HepG2 (cell line): ENCODE results near the gene ADI1. TPM values are rescaled to one million over a fixed set of nuclear protein-coding genes. Genes with fewer than 3 reads are reported as not detected.
A peak's percentile ranks its signal among the peaks of the same experiment; 100 is the strongest.

ENCODE experiments used
- ATF4 ChIP-seq, 2 experiments: fragments of 450-650 bp in 1 of 2; sonication (generic) in 1 of 2; formaldehyde crosslinking; IDR thresholded peaks; 2 replicates each; pipeline versions ENCODE4 v1.5.0 to v1.8.0; 2020 to 2022; ENCODE audit warnings: mild to moderate bottlenecking in 1 of 2, missing genetic modification reagents in 1 of 2
- BRCA1 ChIP-seq: sonication (generic); formaldehyde crosslinking; IDR thresholded peaks from 2 replicates; pipeline ENCODE4 v1.4.0; 2020; ENCODE audit warnings: missing genetic modification reagents
- CBX5 ChIP-seq: sonication (generic); formaldehyde crosslinking; IDR thresholded peaks from 2 replicates; pipeline ENCODE4 v1.4.0; 2020; ENCODE audit warnings: missing genetic modification reagents, borderline replicate concordance
- DRAP1 ChIP-seq: IDR thresholded peaks from 2 replicates; pipeline ENCODE4 v1.6.1; 2016; ENCODE audit warnings: missing genetic modification reagents, missing compliant biosample characterization
- FOXK1 ChIP-seq: sonication (generic); formaldehyde crosslinking; IDR thresholded peaks from 2 replicates; pipeline ENCODE4 v1.4.0; 2020; ENCODE audit warnings: low read depth, missing genetic modification reagents, borderline replicate concordance
- GPBP1L1 ChIP-seq: sonication (generic); formaldehyde crosslinking; IDR thresholded peaks from 2 replicates; pipeline ENCODE4 v1.5.0; 2020; ENCODE audit warnings: mild to moderate bottlenecking, missing genetic modification reagents
- GTF2F1 ChIP-seq: fragments of 150-350 bp; IDR thresholded peaks from 2 replicates; pipeline ENCODE4 v1.6.1; 2014; ENCODE audit warnings: low read length
- HMGA1 ChIP-seq: sonication (generic); formaldehyde crosslinking; conservative IDR thresholded peaks from 2 replicates; pipeline ENCODE4 v1.4.0; 2020; ENCODE audit warnings: missing genetic modification reagents
- HNRNPK ChIP-seq: fragments of 200-400 bp; formaldehyde crosslinking; IDR thresholded peaks from 2 replicates; pipeline ENCODE4 v1.6.1; 2018; ENCODE audit warnings: low read length, low read depth, moderate library complexity, mild to moderate bottlenecking; ENCODE audit not compliant: poor library complexity, severe bottlenecking
- MTA1 ChIP-seq: sonication (generic); formaldehyde crosslinking; IDR thresholded peaks from 2 replicates; pipeline ENCODE4 v1.4.0; 2020; ENCODE audit warnings: missing genetic modification reagents, mild to moderate bottlenecking, borderline replicate concordance
- MTF1 ChIP-seq: sonication (generic); formaldehyde crosslinking; IDR thresholded peaks from 2 replicates; pipeline ENCODE4 v1.5.0; 2020; ENCODE audit warnings: missing genetic modification reagents
- MXI1 ChIP-seq: IDR thresholded peaks from 3 replicates; pipeline ENCODE4 v1.6.1; 2012; ENCODE audit warnings: low read depth, low read length, inconsistent platforms, borderline replicate concordance
- PHF20 ChIP-seq: sonication (generic); formaldehyde crosslinking; IDR thresholded peaks from 2 replicates; pipeline ENCODE4 v1.5.0; 2020; ENCODE audit warnings: mild to moderate bottlenecking, missing genetic modification reagents
- TEAD3 ChIP-seq: optimal IDR thresholded peaks from 2 replicates; pipeline ENCODE3; 2016; ENCODE audit warnings: borderline replicate concordance
- ZBTB37 ChIP-seq: sonication (generic); formaldehyde crosslinking; IDR thresholded peaks from 2 replicates; pipeline ENCODE4 v1.4.0; 2020; ENCODE audit warnings: mild to moderate bottlenecking, missing genetic modification reagents
- ZNF12 ChIP-seq: sonication (generic); formaldehyde crosslinking; IDR thresholded peaks from 2 replicates; pipeline ENCODE4 v1.5.0; 2020; ENCODE audit warnings: missing genetic modification reagents
- ZNF329 ChIP-seq: sonication (generic); formaldehyde crosslinking; IDR thresholded peaks from 2 replicates; pipeline ENCODE4 v1.9.0; 2021; ENCODE audit warnings: low read depth, mild to moderate bottlenecking, missing genetic modification reagents
- ZNF512 ChIP-seq: sonication (generic); formaldehyde crosslinking; IDR thresholded peaks from 2 replicates; pipeline ENCODE4 v1.4.0; 2020; ENCODE audit warnings: mild to moderate bottlenecking, missing genetic modification reagents
- ZNF747 ChIP-seq: sonication (generic); formaldehyde crosslinking; IDR thresholded peaks from 2 replicates; pipeline ENCODE4 v1.8.1; 2023; ENCODE audit warnings: missing genetic modification reagents, mild to moderate bottlenecking, borderline replicate concordance
- ZNF879 ChIP-seq: sonication (generic); formaldehyde crosslinking; IDR thresholded peaks from 2 replicates; pipeline ENCODE4 v1.8.1; 2023; ENCODE audit warnings: missing genetic modification reagents
- polyA plus RNA-seq, 8 experiments: library from polyadenylated mRNA; depleted of rRNA in 3 of 8; stranded (reverse) in 7 of 8; unstranded in 1 of 8; fragments of >200 nt; fragmentation: Illumina TruSeq in 4 of 8; extraction: Trizol in 4 of 8; gene quantifications; 2 replicates each; pipeline versions ENCODE4 v1.2.1 to v1.2.3, GENCODE V29; 2011 to 2016; ENCODE audit warnings: low read depth in 4 of 8, missing spikeins in 1 of 8, mixed read lengths in 1 of 8; ENCODE audit not compliant: insufficient read depth in 1 of 8
- total RNA-seq, 5 experiments: library from RNA; depleted of rRNA; stranded (reverse); fragments of >200 nt; fragmentation: Illumina TruSeq; extraction: Trizol; gene quantifications; 2 replicates each; pipeline ENCODE4 v1.2.3, GENCODE V29; 2016; ENCODE audit warnings: low read depth in 1 of 5

ADI1 gene
- total and polyA plus RNA-seq, 2 of the 13 experiments (the other 11 are each of a cell fraction or from before 2014, with no cell fraction given), result 28.7 to 123 TPM

GRCh38 chr2:3518496-3519254 is 656 bp downstream of the ADI1 start (continued):
- TF ChIP-seq MXI1, result peak; percentile 32; the same call in 1 of the 3 replicates
- TF ChIP-seq PHF20 (CRISPR knock-in tag), result no peak
- TF ChIP-seq HMGA1 (CRISPR knock-in tag), result no peak
- TF ChIP-seq MTA1 (CRISPR knock-in tag), result no peak
- TF ChIP-seq DRAP1 (CRISPR knock-in tag), result no peak; the same call in 1 of the 2 replicates
- TF ChIP-seq MTF1 (CRISPR knock-in tag), result no peak; the same call in 1 of the 2 replicates
- peak; percentile 79 for TF ChIP-seq BRCA1 (CRISPR knock-in tag)
- no peak; the same call in 1 of the 2 replicates for TF ChIP-seq CBX5 (CRISPR knock-in tag)
- no peak; the same call in 1 of the 2 replicates for TF ChIP-seq FOXK1 (CRISPR knock-in tag)
- TF ChIP-seq ZBTB37 (CRISPR knock-in tag), result no peak
- no peak for TF ChIP-seq TEAD3
- no peak for TF ChIP-seq GTF2F1
- no peak for TF ChIP-seq ZNF747 (CRISPR knock-in tag)
- TF ChIP-seq ZNF12 (CRISPR knock-in tag), result peak; percentile 60; the same call in 1 of the 2 replicates
- TF ChIP-seq GPBP1L1 (CRISPR knock-in tag), result no peak
- peak in 1 of 2 experiments; percentile 76; a peak in 2 of 4 replicates for TF ChIP-seq ATF4 (CRISPR knock-in tag; IDR thresholded peaks at IDR 0.05)
- TF ChIP-seq ZNF512 (CRISPR knock-in tag), result no peak
- TF ChIP-seq ZNF329 (CRISPR knock-in tag), result no peak; the same call in 1 of the 2 replicates
- TF ChIP-seq HNRNPK, result no peak
- peak; percentile 85 for TF ChIP-seq ZNF879 (CRISPR knock-in tag)
